Subcutaneous adipose tissue (tissue), 4 donors: ENCODE results near the gene ZRANB3. TPM values are rescaled to one million over a fixed set of nuclear protein-coding genes. Genes with fewer than 3 reads are reported as not detected.

Experiments
- CTCF ChIP-seq: fragments of 450-650 bp; IDR thresholded peaks from one replicate; pipeline ENCODE4 v1.5.1; 2016; ENCODE audit warnings: low read depth, mild to moderate bottlenecking, control low read depth, antibody characterized with exemption, moderate library complexity
- total RNA-seq, 4 donors: library from RNA; depleted of rRNA; stranded (reverse); fragments of >200 nt; gene quantifications; one replicate each; pipeline ENCODE4 v1.1.0, GENCODE V29; 2016

Gene ZRANB3
- total RNA-seq, 4 donors from 2014 or later: 2.2 to 7.0 (median 2.6) TPM

GRCh38 chr2:135162786-135163185 is 368.2 kb downstream of the ZRANB3 start:
- no peak for TF ChIP-seq CTCF

DNA sequence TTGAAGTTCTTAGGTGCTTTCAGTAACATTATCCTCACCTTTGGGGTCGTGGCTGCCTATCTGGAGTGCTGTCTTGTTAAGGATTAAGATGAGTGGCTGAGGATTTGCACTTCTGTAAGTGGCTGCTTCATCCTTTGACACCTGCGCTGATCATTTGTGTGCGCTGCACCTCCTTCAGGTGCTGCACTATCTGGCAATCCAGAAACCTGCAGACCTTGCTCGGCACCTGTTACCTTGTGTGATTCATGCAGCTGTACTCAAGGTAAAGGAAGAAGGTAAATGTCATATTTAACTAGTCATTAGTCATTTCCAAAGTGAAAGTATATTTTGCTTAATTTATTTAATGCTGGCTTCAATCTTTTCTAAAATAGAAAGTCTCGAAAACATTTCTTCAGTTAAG is 368.6 kb downstream of the ZRANB3 start:
- no peak for TF ChIP-seq CTCF

GRCh38 chr2:135159191-135159590 is 371.8 kb downstream of the ZRANB3 start:
- TF ChIP-seq CTCF: no peak

DNA sequence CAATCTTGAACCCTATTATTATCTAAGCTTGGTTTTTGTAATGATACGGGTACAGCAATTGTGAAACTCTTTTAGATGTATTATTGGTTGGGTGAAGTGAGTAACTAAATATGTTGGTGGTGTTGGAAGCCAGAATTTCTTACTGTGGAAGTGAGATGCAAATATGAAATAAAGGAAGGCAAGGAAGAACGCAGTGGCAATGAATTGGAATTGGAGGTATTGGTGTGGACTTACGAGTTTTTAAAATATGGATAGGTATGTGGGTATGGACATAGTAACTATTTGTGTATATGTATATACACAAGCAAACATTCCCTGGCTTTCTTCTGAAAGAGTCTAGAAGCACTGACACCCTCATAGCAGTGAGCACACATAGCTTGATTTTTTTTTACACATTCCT is 373.2 kb downstream of the ZRANB3 start:
- no peak for TF ChIP-seq CTCF

GRCh38 chr2:135154962-135155361 is 376.1 kb downstream of the ZRANB3 start:
- TF ChIP-seq CTCF: no peak

- TF ChIP-seq CTCF: no peak
Measured at GRCh38 chr2:135152361-135152760, 378.7 kb downstream of the ZRANB3 start.

DNA sequence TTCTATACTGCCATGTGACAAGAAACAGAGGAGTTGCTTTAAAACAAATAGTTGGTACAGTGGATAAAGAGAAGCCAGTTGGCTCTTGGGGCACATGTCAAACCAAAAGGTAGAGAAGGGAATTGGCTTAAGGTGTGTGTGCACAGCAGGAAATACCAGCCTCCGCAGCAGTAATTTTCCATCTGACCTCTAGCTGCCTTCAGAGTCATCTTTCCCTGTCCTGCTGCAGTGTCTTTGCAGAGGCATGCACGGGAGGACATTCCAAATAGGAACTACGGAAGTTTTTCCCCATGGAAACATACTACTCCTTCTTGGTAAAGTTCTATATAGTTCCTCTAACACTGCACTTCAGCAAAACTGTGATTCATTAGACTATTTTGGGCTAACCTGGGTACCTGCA is 379.4 kb downstream of the ZRANB3 start:
- no peak for TF ChIP-seq CTCF

GRCh38 chr2:135150725-135151124 is 380.3 kb downstream of the ZRANB3 start:
- TF ChIP-seq CTCF: no peak
